ENCODE data around the gene MIF4GD. TPM values are rescaled to one million over a fixed set of nuclear protein-coding genes. Genes with fewer than 3 reads are reported as not detected.
"Not testable (repeated sequence)": the region's sequence is repeated elsewhere in the genome, so short reads cannot be mapped to it uniquely, and the experiment has no call there.

Gene MIF4GD
- polyA plus RNA-seq, 12 donors: 9.3 to 14.9 (median 12.2) TPM; not detected in 1

DNA sequence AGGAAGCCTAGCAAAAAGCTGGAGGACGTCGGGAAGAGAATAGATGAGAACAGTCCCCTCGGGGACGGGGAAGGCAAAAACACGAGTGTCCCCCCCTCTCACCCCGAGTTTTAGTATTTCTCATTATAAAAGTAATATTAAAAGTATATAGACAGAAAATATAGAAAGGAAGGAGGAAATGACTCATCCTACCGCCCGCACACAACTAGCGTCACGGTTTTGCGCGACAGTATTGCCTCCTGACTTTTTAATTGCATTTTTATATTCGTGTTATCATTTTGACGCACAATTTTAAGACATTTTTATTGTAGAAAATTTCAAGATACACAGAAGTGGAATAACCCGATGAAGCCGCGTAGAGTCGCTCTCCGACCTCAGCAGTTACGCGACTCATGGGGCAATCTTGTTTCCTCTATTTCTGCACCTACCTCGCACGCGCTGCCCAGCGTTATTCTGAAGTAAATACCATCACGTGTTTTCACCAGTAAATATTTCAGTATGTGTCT is 18.9 kb upstream of the MIF4GD start:
- DNase-seq: no peak

DNA sequence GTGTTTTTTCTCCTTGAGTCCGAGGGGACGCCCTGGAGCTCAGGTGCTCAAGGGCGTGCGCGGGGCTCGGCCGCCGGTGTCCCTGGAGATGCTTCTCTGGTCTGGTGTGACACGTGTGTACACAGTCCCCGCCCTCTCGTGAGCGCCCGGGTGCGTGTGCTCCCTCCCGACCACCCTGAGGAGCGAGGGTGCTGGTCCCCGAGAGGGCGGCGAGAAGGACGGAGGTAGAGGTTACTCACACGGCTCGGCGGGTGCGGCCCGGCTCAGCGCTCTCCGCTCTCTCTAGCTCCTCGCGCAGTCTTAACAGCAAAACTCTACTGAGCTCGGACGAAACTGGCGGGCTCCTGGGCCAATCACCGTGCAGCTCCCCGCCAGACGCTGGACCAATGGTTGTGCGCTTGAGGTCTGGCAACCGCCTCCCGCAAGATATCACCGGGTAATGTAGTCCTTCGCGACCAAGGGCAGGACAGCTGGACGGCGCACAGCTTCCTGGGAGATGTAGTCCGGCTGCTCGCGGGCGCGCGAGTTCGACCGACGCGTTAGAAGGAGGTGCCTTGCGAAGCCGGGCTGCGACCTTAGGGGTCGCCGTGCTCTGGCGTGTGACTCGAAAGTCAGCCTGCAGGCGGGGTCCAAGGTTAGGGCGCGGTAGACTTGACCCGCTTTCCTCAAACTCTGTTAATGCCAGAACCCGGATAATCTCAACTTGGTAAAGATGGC is 18.2 kb upstream of the MIF4GD start, which contains the start of gene SLC25A19:
Gene SLC25A19 (minus strand): TSS at position 319 of the 717 bp plus-strand sequence. CDS start 2,669 bp downstream, outside the sequence.
- DNase-seq: peak; percentile 98

GRCh38 chr17:75288770-75289114 is 17.7 kb upstream of the MIF4GD start:
- no peak for DNase-seq

DNA sequence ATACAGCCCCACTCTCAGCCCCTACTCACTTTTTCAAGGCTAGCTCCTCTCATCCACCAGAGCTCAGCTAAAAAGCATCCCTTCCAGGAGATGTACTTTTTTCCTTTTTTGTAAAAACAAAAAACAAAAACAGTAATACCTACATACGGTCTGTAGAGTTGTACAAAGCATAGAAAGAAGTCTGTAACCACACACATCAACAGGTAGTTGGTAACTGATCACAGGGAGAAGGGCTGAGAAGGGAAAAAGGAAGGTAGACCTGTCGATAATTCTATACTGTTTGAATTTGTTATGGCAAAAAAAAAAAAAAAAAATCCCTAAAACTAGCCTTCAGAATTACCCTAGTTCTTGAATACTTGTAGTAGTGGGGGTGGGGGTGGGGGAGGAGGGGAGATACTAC is 17.3 kb upstream of the MIF4GD start:
- DNase-seq: no peak

DNA sequence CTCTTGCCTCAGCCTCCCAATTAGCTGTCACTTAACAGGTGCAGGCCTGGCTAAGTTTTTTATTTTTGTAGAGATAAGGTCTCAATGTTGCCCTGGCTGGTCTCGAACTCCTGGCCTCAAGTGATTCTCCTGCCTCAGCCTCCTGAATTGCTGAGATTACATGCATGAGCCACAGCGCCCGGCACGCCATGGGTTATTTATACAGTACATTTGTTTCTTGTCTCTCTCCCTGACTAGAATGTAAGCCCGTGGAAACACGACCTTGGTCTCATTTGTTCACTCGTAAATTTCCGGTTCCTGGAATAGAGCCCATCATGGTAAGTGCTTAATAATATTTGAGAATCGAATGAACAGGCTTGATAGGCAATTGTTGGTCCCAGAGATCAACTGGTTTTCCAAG is 16.2 kb upstream of the MIF4GD start:
- DNase-seq: no peak

GRCh38 chr17:75285123-75285522 is 14.1 kb upstream of the MIF4GD start:
- no peak for DNase-seq

- DNase-seq: not testable (repeated sequence)
Measured at GRCh38 chr17:75280189-75280588, 9.2 kb upstream of the MIF4GD start.

- DNase-seq: no peak
Measured at GRCh38 chr17:75277664-75278071, 6.6 kb upstream of the MIF4GD start.

GRCh38 chr17:75273977-75274708 is 3.1 kb upstream of the MIF4GD start:
- no peak for DNase-seq

GRCh38 chr17:75272848-75273184 is 1.8 kb upstream of the MIF4GD start:
- no peak for DNase-seq

DNA sequence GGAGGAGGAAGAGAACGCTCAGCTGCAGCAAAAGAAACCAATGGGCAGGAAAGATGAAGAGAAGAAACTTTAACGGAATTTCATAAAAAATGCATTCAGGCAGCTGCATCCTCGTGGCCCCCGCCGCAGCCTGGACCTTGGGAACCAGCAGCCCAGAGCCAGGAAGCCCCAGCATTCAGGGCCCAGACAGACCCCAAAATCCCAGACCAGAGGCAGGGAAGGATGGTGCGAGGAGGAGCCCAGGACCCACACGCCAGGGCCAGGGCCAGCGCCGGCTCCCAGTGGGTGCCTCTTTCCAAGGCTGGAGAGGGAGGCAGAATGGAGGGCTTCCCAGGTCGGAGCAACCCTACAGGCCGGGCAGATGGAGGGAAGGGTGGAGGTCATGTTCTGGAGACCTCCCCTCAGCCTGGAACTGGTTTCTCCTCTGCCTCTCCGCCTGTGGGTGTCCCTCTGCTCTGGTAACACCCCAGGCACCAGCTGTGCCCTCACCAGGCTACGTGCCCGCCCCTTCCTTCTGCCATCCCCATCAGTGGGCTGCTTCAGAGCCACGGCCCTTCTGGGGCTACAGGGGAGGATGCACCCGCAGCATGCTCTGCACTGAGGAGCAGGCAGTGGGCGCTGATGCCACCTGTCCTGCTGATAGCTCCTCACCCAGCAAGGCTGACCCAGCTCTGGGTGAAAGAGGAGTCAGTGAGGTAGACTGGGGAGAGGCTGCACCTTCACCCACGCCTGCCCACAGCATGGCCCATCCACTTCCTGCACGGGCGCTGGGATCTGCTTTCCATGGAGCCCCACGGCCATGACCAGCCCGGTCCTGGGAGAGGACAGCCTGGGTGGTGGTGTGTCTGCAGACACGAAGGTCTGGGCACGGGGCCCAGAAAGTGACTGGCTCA is 1.2 kb upstream of the MIF4GD start:
- DNase-seq: no peak

DNA sequence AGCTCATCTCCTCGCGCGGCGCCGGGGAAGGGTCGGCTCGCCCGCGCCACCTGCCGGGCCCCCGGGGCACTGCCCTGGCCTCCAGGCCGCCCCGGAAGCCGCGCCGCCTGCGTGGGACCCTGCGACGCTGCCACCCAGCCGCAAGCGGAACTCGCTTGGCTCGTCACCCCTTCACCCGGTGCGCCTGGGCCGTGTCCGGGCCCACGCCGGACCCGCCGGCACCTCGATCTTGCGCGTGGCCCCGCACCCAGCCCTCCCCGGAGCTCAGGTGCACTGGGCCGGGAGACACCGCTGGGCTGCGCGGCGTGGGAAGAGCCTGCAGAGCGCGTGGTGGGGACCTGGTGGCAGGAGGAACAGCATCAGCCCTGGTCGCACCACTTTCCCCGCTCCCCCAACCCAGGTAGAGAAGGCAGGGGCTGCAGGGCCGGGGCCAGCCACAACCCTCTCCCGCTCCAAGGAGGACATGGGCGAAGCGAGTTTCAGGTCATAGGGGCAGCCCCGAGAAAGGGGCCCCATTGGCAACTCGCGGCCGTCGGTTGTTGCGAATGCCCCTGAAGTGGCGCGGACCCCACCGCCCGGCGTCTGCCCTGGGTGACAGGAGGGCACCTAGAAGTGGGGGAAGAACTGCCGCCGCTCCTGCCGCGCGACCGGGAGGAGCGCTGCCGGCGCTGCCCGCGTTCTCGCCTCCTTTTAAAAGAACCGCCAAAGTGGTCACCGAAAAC is 363 bp upstream of the MIF4GD start:
- peak; percentile 66 for DNase-seq

DNA sequence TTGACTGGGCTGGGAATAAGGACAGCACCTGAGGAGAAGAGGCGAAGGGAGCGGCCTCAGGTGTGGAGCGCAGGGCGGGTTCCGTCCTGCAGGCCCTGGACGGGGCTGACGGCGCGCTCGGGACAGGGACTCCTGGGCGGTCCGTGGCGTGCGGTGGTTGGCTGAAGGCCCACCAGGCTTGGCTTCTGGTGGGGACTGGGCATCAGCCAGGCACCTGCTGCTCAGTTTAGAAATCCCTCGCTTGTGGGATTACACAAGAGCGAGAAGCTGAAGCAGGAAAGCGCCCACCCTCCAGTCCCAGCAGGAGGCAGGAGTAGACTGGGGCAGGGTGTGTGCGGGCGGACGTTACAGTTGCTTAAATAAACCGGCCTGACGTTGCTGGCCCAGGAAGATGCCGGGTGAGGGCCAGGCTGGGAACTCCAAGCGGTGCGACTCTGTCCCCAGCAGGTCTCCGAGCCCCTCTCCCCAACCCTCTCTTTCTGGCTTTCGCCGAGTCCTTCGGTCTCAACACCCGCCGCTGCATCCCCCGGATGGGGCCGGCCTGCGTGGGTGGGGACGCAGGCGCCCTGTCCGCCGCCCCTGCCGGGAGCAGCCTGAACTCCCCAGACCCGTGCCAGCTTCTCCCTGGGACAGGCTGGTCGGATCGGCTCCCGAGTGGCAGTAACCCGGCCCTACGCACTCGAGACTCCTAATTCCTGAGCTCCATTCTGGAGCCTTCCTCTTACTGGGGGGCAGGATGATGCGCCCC is 639 bp downstream of the MIF4GD start:
- peak; percentile 43 for DNase-seq

DNA sequence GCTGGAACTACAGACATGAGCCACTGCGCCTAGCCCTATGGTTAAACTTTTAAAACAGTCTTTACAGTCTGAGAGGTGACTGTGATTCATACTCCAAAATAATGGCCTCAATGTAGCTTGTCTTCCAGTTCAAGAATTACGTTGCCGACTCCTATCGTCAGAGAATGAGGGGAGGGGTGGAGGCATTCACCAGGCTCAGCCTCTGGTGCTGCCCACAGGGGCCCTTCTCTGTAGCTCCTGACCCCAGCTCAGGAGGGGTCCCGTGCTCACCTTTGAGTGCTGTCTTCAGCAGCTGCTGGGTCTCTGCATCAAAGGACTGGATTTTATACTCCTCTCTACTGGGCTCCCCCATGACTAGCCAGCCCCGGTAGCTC is 1.2 kb downstream of the MIF4GD start:
- no peak for DNase-seq

GRCh38 chr17:75267411-75268232 is 3.4 kb downstream of the MIF4GD start:
- no peak for DNase-seq

- DNase-seq: no peak
Measured at GRCh38 chr17:75267153-75267410, 3.9 kb downstream of the MIF4GD start.

- DNase-seq: no peak
Measured at GRCh38 chr17:75266316-75267152, 4.5 kb downstream of the MIF4GD start.

DNA sequence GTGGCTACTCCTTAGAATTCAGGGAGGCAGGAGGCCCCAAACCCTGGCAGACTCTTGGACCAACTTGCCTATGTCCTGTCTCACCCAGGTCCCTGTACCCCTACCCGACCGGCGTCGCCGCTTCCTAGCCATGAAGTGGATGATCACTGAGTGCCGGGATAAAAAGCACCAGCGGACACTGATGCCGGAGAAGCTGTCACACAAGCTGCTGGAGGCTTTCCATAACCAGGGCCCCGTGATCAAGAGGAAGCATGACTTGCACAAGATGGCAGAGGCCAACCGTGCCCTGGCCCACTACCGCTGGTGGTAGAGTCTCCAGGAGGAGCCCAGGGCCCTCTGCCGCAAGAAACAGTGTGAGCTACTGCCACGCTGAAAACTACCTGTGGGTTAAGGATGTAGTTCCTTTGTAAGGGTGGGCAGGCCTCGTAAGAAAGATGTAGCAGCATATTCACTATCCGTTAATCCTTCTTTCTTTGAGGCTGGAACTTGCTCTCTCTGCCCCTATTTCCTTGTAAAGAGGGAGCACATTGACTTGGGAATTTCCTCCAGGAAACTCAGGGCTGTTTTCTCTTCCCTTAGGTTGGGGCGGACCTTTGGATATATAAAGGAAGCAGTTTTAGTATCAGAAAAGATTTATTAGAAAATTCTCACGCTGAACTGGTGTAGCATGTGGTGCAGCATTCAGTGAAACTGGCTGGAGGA is 5.3 kb downstream of the MIF4GD start:
- DNase-seq: no peak

- DNase-seq: no peak
Measured at GRCh38 chr17:75263055-75263454, 8.0 kb downstream of the MIF4GD start.

Measured in muscle of arm (tissue), 12 donors.